Hepatocyte (in vitro differentiated cells): Measurements from ENCODE around the gene ACADVL. TPM values are rescaled to one million over a fixed set of nuclear protein-coding genes. Genes with fewer than 3 reads are reported as not detected.
A peak's percentile ranks its signal among the peaks of the same experiment; 100 is the strongest.

Experiments
- DNase-seq: peaks from one replicate; pipeline ENCODE4 v3.0.0-alpha.2; 2016; ENCODE audit warnings: low spot score
- H2AFZ ChIP-seq: fragments of 200-600 bp; sonication (generic); 2 replicates; pipeline ENCODE4 v1.6.0; 2016; ENCODE audit warnings: antibody characterized with exemption, mild to moderate bottlenecking
- H3K27ac ChIP-seq: fragments of 200-600 bp; sonication (generic); 2 replicates; pipeline ENCODE4 v1.5.1; 2016; ENCODE audit warnings: mild to moderate bottlenecking
- H3K27me3 ChIP-seq: fragments of 200-600 bp; sonication (generic); 2 replicates; pipeline ENCODE4 v1.6.1; 2016
- H3K36me3 ChIP-seq: fragments of 200-600 bp; sonication (generic); replicated peaks from 2 replicates; pipeline ENCODE4 v1.5.1; 2016; ENCODE audit warnings: low read depth; ENCODE audit not compliant: insufficient read depth
- H3K4me1 ChIP-seq: fragments of 200-600 bp; sonication (generic); 2 replicates; pipeline ENCODE4 v1.5.1; 2016; ENCODE audit warnings: mild to moderate bottlenecking, moderate library complexity; ENCODE audit not compliant: insufficient read depth
- H3K4me2 ChIP-seq: fragments of 200-600 bp; sonication (generic); 2 replicates; pipeline ENCODE4 v1.6.0; 2016
- H3K4me3 ChIP-seq: fragments of 200-600 bp; sonication (generic); 2 replicates; pipeline ENCODE4 v1.5.1; 2016; ENCODE audit warnings: mild to moderate bottlenecking
- H3K79me2 ChIP-seq: fragments of 200-600 bp; sonication (generic); 2 replicates; pipeline ENCODE4 v1.6.0; 2017; ENCODE audit warnings: mild to moderate bottlenecking
- H3K9me2 ChIP-seq: fragments of 200-600 bp; sonication (generic); replicated peaks from 2 replicates; pipeline ENCODE4 v1.6.0; 2017; ENCODE audit warnings: mild to moderate bottlenecking; ENCODE audit not compliant: insufficient read depth
- H3K9me3 ChIP-seq: fragments of 200-600 bp; sonication (generic); 2 replicates; pipeline ENCODE4 v1.5.1; 2016; ENCODE audit warnings: low read depth, mild to moderate bottlenecking
- H4K20me1 ChIP-seq: fragments of 200-600 bp; sonication (generic); 2 replicates; pipeline ENCODE4 v1.6.0; 2016; ENCODE audit warnings: mild to moderate bottlenecking; ENCODE audit not compliant: insufficient read depth, poor library complexity, severe bottlenecking
- CTCF ChIP-seq: fragments of 200-600 bp; sonication (generic); IDR thresholded peaks from 2 replicates; pipeline ENCODE4 v1.5.1; 2016; ENCODE audit warnings: antibody characterized with exemption, mild to moderate bottlenecking; ENCODE audit not compliant: poor library complexity
- EZH2 ChIP-seq: fragments of 200-600 bp; sonication (generic); IDR thresholded peaks from 2 replicates; pipeline ENCODE4 v1.6.1; 2016; ENCODE audit warnings: antibody characterized with exemption, mild to moderate bottlenecking, borderline replicate concordance
- EZH2phosphoT487 ChIP-seq: fragments of 200-600 bp; sonication (generic); IDR thresholded peaks from one replicate; pipeline ENCODE4 v1.6.1; 2018; ENCODE audit warnings: antibody characterized with exemption, mild to moderate bottlenecking, low read depth, moderate library complexity; ENCODE audit not compliant: unreplicated experiment, severe bottlenecking
- WGBS: methylation state at CpG from one replicate; pipeline ENCODE4 v1.1.6; 2016; ENCODE audit warnings: low lambda C conversion rate; ENCODE audit errors: missing lambda C conversion rate; 5-methylcytosine and 5-hydroxymethylcytosine counted together
- polyA plus RNA-seq: library from polyadenylated mRNA; unstranded; fragments of >200 nt; fragmentation: Nextera tagmentation; extraction: Ambion mirVana; gene quantifications from 2 replicates; pipeline ENCODE4 v1.2.1, GENCODE V29; 2016
- total RNA-seq: library from RNA; depleted of rRNA; stranded (reverse); fragments of >200 nt; gene quantifications from 2 replicates; pipeline ENCODE4 v1.2.3, GENCODE V29; 2014

The ACADVL gene
- total and polyA plus RNA-seq, 2 experiments from 2014 or later, result 469 to 1,250 TPM

- Histone ChIP-seq H3K4me1 (peaks cover 17% of the 10 kb centered on the region), H3K36me3 (no peaks in the 10 kb centered on the region), H4K20me1 (peaks cover 40% of the 10 kb centered on the region)
Observed at GRCh38 chr17:7228920-7229319, 9.2 kb downstream of the ACADVL start.

GRCh38 chr17:7229504-7229903 is 9.8 kb downstream of the ACADVL start:
- TF ChIP-seq CTCF (no peak), EZH2 (no peak), EZH2phosphoT487 (no peak)
- Histone ChIP-seq H2AFZ (no peak overlapping the region), H3K4me3 (no peak overlapping the region), H3K4me2 (no peak overlapping the region), H3K9me2 (no peaks in the 10 kb centered on the region), H3K79me2 (peaks cover 57% of the 10 kb centered on the region), H3K36me3 (no peaks in the 10 kb centered on the region), H3K9me3 (no peaks in the 10 kb centered on the region), H3K27ac (no peak overlapping the region), H4K20me1 (peaks cover 40% of the 10 kb centered on the region), H3K4me1 (peaks cover 17% of the 10 kb centered on the region), H3K27me3 (no peaks in the 10 kb centered on the region)
- 97% methylated on average over 19 of the region's 19 CpGs for WGBS
- no peak for DNase-seq

More at GRCh38 chr17:7228920-7229319, 9.2 kb downstream of the ACADVL start:
- WGBS, result 96% methylated on average over 14 of the region's 14 CpGs
- H3K9me3 ChIP-seq, result no peaks in the 10 kb centered on the region
- peak overlapping the region; percentile 40 for H3K27ac ChIP-seq
- no peaks in the 10 kb centered on the region for H3K9me2 ChIP-seq
- peaks cover 56% of the 10 kb centered on the region for H3K79me2 ChIP-seq
- H2AFZ ChIP-seq, result no peak overlapping the region
- no peaks in the 10 kb centered on the region for H3K27me3 ChIP-seq
- no peak for TF ChIP-seq EZH2
- TF ChIP-seq CTCF, result no peak
- TF ChIP-seq EZH2phosphoT487, result no peak
- H3K4me3 ChIP-seq, result no peak overlapping the region
- H3K4me2 ChIP-seq, result no peak overlapping the region
- no peak for DNase-seq

- Histone ChIP-seq H3K4me1 (peaks cover 30% of the 10 kb centered on the region), H3K9me2 (no peaks in the 10 kb centered on the region), H3K27me3 (no peaks in the 10 kb centered on the region), H3K36me3 (no peaks in the 10 kb centered on the region), H3K9me3 (no peaks in the 10 kb centered on the region), H2AFZ (no peak overlapping the region), H3K27ac (peak overlapping the region; percentile 12), H3K79me2 (peaks cover 81% of the 10 kb centered on the region), H3K4me3 (peak overlapping the region; percentile 34), H3K4me2 (peak overlapping the region; percentile 92), H4K20me1 (peaks cover 40% of the 10 kb centered on the region)
- no peak for DNase-seq
- 84% methylated on average over 5 of the region's 5 CpGs for WGBS
- TF ChIP-seq CTCF, result no peak
- no peak for TF ChIP-seq EZH2
- TF ChIP-seq EZH2phosphoT487, result no peak
Observed at GRCh38 chr17:7232114-7232513, 12.4 kb downstream of the ACADVL start.

GRCh38 chr17:7233701-7234082 is 14.0 kb downstream of the ACADVL start:
- Histone ChIP-seq H3K79me2 (peaks cover 90% of the 10 kb centered on the region), H3K36me3 (no peaks in the 10 kb centered on the region), H3K4me2 (peak overlapping the region; percentile 92), H3K4me3 (peak overlapping the region; percentile 88), H3K27ac (peak overlapping the region; percentile 97), H3K9me2 (no peaks in the 10 kb centered on the region), H3K4me1 (peaks cover 29% of the 10 kb centered on the region), H3K9me3 (no peaks in the 10 kb centered on the region), H2AFZ (peak overlapping the region; percentile 43), H4K20me1 (peaks cover 37% of the 10 kb centered on the region), H3K27me3 (no peaks in the 10 kb centered on the region)
- no peak for DNase-seq
- 4% methylated on average over 9 of the region's 9 CpGs for WGBS
- TF ChIP-seq EZH2phosphoT487, result no peak
- no peak for TF ChIP-seq CTCF
- TF ChIP-seq EZH2, result no peak
